Activated CD4-positive, alpha-beta memory T cell treated with anti-CD3 and anti-CD28 coated beads, Interleukin-2, amount 10 ng/mL, durations not matched to agents 7 days and 5 days (primary cell): Measurements from ENCODE around the gene PTPN18. TPM values are rescaled to one million over a fixed set of nuclear protein-coding genes. Genes with fewer than 3 reads are reported as not detected.

Source experiments
- CTCF ChIA-PET: fragments of 350-600 bp; sonication (Branson Sonifier 250); formaldehyde crosslinking; loops from one replicate; lab custom pipeline; 2021; ENCODE audit warnings: antibody characterized with exemption, inconsistent platforms; lab: Charles Lee
- POLR2A ChIA-PET: fragments of 350-600 bp; sonication (Branson Sonifier 250); formaldehyde crosslinking; loops from one replicate; lab custom pipeline; 2021; ENCODE audit warnings: antibody characterized with exemption; lab: Charles Lee
- DNase-seq: peaks from one replicate; pipeline ENCODE4 v3.0.0-alpha.2; 2020
- H3K27ac Mint-ChIP-seq: one replicate; pipeline ENCODE4 v1.8.0; 2021; ENCODE audit warnings: mild to moderate bottlenecking, mixed read lengths
- H3K27me3 Mint-ChIP-seq: one replicate; pipeline ENCODE4 v1.8.0; 2021; ENCODE audit warnings: mixed read lengths
- H3K36me3 Mint-ChIP-seq: one replicate; pipeline ENCODE4 v1.8.0; 2021; ENCODE audit warnings: low read depth, mixed read lengths
- H3K4me1 Mint-ChIP-seq: one replicate; pipeline ENCODE4 v1.8.0; 2021; ENCODE audit warnings: mixed read lengths
- H3K4me3 Mint-ChIP-seq: one replicate; pipeline ENCODE4 v1.8.0; 2021; ENCODE audit warnings: mild to moderate bottlenecking, mixed read lengths
- H3K9me3 Mint-ChIP-seq: one replicate; pipeline ENCODE4 v1.8.0; 2021; ENCODE audit warnings: mixed read lengths
- total RNA-seq, 2 experiments: library from RNA; stranded (reverse); gene quantifications; one replicate each; pipeline ENCODE4 v1.2.3, GENCODE V29; 2021

The PTPN18 gene, protein sequence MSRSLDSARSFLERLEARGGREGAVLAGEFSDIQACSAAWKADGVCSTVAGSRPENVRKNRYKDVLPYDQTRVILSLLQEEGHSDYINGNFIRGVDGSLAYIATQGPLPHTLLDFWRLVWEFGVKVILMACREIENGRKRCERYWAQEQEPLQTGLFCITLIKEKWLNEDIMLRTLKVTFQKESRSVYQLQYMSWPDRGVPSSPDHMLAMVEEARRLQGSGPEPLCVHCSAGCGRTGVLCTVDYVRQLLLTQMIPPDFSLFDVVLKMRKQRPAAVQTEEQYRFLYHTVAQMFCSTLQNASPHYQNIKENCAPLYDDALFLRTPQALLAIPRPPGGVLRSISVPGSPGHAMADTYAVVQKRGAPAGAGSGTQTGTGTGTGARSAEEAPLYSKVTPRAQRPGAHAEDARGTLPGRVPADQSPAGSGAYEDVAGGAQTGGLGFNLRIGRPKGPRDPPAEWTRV
- total RNA-seq, result 10 to 100 TPM; 98.0 to 98.6 TPM

DNA sequence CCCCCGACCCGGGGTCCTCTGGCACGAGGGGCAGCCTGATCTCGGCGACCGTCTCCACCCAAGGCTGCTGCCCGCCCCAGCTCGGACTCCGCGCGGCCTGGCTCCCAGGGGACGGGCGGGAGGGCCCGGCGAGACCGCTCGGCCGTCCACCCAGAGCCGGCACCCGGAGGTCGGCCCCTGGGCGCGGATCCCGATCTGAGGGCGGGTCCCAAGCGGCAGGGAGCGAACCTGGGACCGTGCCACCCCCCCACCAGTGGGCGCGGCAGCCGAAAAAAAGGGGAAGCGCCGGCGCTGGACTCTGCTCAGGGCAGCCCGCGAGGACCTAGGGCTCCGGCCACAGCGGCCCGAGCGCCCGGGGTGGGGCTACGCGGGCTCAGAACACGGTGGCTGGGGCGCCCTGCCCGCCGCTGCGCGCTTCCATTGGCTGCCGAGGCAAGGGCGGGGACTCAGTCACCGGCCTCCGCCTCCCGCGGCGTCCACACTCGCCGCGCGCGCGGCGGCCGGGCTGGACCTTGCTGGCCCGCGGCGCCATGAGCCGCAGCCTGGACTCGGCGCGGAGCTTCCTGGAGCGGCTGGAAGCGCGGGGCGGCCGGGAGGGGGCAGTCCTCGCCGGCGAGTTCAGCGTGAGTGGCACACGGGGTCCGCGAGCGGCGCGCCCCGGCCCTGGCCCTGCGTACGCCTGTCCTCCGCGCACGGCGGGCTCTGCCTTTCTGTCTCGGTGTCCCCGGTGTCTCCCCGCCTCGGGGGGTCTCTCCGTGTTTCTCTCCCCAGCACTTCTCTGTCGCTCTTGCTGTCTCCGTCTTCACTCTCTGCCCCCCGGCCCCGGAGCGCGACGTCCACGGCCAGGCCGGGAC lies at the start of gene PTPN18:
Gene PTPN18 (plus strand): TSS at position 479 of the 854 bp plus-strand sequence. CDS start 52 bp downstream, at position 531.
- H3K36me3 Mint-ChIP-seq, result no peaks in the 10 kb centered on the region
- no peaks in the 10 kb centered on the region for H3K9me3 Mint-ChIP-seq
- H3K4me3 Mint-ChIP-seq, result peak within 1 kb of the TSS; percentile 72
- ChIA-PET POLR2A (interaction anchor here (1.3 to 5.7 kb wide), 4 partner anchors 13 to 175 kb away, joined by 3 to 52 read pairs (median 12); partner anchors contain the start of genes IMP4 and SMPD4), CTCF (interaction anchor here (0.6 to 1.0 kb wide), 2 partner anchors 11 to 12 kb away, joined by 3 to 5 read pairs; no protein-coding TSS in a partner anchor)
- H3K27me3 Mint-ChIP-seq, result peaks cover 1% of the 10 kb centered on the region
- DNase-seq, result peak; percentile 73
- H3K4me1 Mint-ChIP-seq, result peaks cover 14% of the 10 kb centered on the region
- no peak within 1 kb of the TSS for H3K27ac Mint-ChIP-seq

DNA sequence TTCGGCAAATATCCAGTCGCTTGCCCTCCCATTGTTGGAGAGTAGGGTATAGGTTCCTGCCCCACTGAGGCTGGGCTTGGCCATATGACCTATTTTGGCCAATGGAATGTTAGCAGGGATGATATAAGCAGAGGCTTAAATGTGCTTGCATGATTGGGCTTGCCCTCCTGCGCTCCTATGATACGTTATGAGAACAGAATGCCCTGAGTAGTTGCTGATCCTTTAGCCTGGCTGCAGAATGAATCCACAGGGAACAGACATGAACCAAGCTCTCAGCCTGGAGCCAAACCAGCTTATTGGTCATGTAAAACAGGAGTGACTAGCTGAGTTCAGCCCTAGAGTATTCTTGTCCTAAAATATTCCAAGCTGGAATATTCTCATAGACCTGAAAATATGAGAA lies 48.0 kb upstream of the PTPN18 start:
- Mint-ChIP-seq H3K4me3 (no peak overlapping the region), H3K9me3 (no peaks in the 10 kb centered on the region), H3K36me3 (no peaks in the 10 kb centered on the region), H3K27me3 (peaks cover 16% of the 10 kb centered on the region), H3K4me1 (no peaks in the 10 kb centered on the region), H3K27ac (no peak overlapping the region)
- POLR2A ChIA-PET, result no interaction called here
- DNase-seq, result no peak
- CTCF ChIA-PET, result no interaction called here

DNA sequence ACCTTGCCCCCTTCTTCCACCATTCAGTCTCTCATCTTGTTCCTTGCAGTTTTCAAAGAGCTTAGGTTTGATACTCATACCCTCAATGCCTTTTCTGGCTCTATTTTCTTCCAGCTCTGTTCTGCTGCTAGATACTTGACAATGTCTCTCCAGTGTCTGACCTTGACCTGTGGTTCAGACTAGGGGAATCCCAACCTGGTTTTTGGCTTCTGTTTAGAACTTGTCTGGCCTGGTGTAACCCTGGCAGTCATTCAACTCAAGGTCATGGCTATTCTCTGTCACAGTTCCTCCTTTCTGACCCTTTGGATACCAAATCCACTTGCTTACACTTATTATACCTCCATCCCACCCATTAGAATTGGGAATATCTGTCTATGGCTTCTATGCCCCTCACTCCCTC lies 45.0 kb upstream of the PTPN18 start:
- no peaks in the 10 kb centered on the region for H3K4me1 Mint-ChIP-seq
- DNase-seq, result no peak
- no peaks in the 10 kb centered on the region for H3K36me3 Mint-ChIP-seq
- peaks cover 13% of the 10 kb centered on the region for H3K27me3 Mint-ChIP-seq
- H3K9me3 Mint-ChIP-seq, result no peaks in the 10 kb centered on the region
- no peak overlapping the region for H3K4me3 Mint-ChIP-seq
- H3K27ac Mint-ChIP-seq, result no peak overlapping the region
- ChIA-PET CTCF (interaction anchor here (0.7 kb wide), 1 partner anchor 26 kb away, joined by 3 read pairs; no protein-coding TSS in a partner anchor), POLR2A (no interaction called here)

DNA sequence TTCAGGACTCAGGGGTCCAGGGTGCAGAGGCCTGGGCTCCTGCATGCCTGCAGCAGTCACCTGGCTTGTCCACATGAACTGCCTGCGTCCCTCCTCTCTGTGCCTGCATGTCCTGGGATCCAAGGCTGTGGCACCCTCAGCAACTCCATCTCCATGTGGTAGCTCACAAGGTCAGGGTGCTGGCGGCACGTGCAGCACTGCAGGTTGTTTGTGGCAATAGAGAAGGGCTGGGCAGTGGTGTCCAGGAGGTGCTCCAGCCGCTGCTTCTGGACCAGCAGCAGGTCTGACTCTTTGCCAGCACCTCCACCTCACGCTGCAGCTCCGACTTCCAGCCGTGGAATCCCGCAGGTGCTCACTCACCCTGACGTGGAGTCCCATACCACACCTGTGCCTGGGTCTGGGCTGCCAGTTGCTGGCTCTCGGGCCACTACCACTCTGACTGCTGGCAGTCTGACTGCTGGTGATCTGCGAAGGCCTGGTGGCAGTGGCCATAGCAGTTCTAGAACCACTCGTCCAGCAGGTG lies 42.0 kb upstream of the PTPN18 start:
- H3K9me3 Mint-ChIP-seq, result no peaks in the 10 kb centered on the region
- no peaks in the 10 kb centered on the region for H3K36me3 Mint-ChIP-seq
- DNase-seq, result no peak
- ChIA-PET POLR2A (no interaction called here), CTCF (no interaction called here)
- H3K4me3 Mint-ChIP-seq, result no peak overlapping the region
- H3K4me1 Mint-ChIP-seq, result no peaks in the 10 kb centered on the region
- no peak overlapping the region for H3K27ac Mint-ChIP-seq
- peaks cover under 1% of the 10 kb centered on the region for H3K27me3 Mint-ChIP-seq

DNA sequence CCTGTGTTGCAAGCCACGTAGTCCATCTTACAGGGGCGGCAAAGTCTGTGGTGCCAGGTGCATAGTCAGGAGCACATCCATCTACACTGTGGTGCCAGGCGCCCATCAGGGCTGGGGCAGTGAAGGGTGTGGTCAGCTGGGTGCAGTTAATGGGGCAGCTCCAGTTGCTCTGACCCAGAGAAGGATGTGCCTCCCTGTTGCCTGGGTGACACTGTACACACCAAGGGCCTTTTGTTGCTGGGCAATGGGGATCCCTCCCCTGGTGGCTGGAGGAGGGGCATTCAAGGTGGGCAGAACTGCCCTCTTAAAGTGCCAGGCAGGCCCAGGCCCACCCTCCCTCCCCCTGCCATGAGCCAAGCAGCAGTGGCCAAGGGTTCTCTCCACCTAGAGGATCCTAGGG lies 41.5 kb upstream of the PTPN18 start:
- DNase-seq, result no peak
- Mint-ChIP-seq H3K27ac (no peak overlapping the region), H3K27me3 (no peaks in the 10 kb centered on the region), H3K9me3 (no peaks in the 10 kb centered on the region), H3K36me3 (no peaks in the 10 kb centered on the region), H3K4me3 (no peak overlapping the region), H3K4me1 (no peaks in the 10 kb centered on the region)
- CTCF ChIA-PET, result no interaction called here
- POLR2A ChIA-PET, result no interaction called here

DNA sequence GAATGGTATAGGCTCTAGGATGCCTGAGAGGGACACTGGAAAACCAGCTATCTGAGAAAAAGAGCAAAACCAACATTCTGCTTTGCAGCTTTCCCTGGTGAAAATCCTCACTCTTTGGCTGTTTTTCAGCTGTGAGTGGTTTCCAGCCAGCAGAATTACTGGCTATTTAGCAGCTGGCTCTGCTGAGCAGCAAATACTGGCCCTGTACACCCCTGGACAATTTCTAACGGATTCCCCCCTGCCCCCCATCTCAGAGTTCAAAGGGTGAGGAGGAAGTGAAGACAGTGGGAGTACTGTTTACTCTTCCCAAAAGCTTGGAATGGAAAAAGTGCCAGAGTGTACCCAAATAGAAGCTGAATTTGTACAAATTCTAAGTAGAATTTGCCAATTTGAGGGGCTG lies 39.3 kb upstream of the PTPN18 start:
- Mint-ChIP-seq H3K9me3 (no peaks in the 10 kb centered on the region), H3K27me3 (peaks cover 6% of the 10 kb centered on the region), H3K4me3 (no peak overlapping the region), H3K4me1 (no peaks in the 10 kb centered on the region), H3K36me3 (no peaks in the 10 kb centered on the region), H3K27ac (no peak overlapping the region)
- ChIA-PET CTCF (interaction anchor here (1.3 to 1.7 kb wide), 2 partner anchors 15 to 21 kb away, joined by 3 to 6 read pairs; no protein-coding TSS in a partner anchor), POLR2A (no interaction called here)
- DNase-seq, result no peak

DNA sequence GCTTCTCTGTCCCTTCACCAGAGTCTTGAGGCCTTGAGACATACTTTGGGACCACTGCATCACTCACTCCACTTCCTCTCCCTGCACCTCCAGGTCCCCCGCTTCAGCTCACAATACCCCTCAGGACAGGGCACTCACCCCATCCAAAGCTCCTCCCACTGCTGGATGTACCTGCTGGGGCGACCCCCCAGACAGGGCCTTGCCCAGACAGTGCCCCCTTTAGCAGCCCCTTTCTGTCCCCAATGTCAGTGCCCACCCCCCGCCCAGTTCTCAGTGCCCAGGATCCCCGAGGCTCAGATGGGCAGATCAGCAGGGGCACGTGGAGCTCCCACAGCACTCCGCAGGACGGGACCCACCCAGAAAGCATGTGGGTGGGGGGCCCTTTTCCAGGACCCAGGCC lies 37.0 kb upstream of the PTPN18 start:
- Mint-ChIP-seq H3K27me3 (peaks cover 19% of the 10 kb centered on the region), H3K36me3 (no peaks in the 10 kb centered on the region), H3K4me3 (no peak overlapping the region), H3K9me3 (no peaks in the 10 kb centered on the region), H3K27ac (no peak overlapping the region), H3K4me1 (no peaks in the 10 kb centered on the region)
- no peak for DNase-seq
- CTCF ChIA-PET, result no interaction called here
- POLR2A ChIA-PET, result interaction anchor here (0.6 kb wide), 1 partner anchor 379 kb away, joined by 3 read pairs; no protein-coding TSS in a partner anchor

DNA sequence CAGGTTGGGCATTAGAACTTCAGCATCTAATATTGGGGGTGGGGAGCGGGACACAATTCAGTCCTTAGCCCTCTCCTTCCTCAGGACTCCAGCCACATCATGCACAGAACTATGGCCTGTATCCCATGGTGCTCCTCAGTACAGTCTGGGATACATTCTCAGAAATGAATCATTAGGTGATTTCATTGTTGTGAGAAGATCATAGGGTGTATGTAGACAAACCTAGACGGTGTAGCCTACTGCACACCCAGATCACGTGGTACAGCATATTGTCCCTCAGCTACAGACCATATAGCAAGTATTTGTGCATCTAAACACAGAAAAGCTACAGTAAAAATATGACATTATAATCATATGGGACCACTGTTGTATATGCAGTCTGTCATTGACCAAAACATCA lies 36.3 kb upstream of the PTPN18 start:
- DNase-seq, result no peak
- ChIA-PET CTCF (no interaction called here), POLR2A (interaction anchor here (0.6 kb wide), 1 partner anchor 379 kb away, joined by 3 read pairs; no protein-coding TSS in a partner anchor)
- peaks cover 25% of the 10 kb centered on the region for H3K27me3 Mint-ChIP-seq
- no peaks in the 10 kb centered on the region for H3K9me3 Mint-ChIP-seq
- H3K4me1 Mint-ChIP-seq, result no peaks in the 10 kb centered on the region
- no peak overlapping the region for H3K27ac Mint-ChIP-seq
- H3K36me3 Mint-ChIP-seq, result no peaks in the 10 kb centered on the region
- no peak overlapping the region for H3K4me3 Mint-ChIP-seq

DNA sequence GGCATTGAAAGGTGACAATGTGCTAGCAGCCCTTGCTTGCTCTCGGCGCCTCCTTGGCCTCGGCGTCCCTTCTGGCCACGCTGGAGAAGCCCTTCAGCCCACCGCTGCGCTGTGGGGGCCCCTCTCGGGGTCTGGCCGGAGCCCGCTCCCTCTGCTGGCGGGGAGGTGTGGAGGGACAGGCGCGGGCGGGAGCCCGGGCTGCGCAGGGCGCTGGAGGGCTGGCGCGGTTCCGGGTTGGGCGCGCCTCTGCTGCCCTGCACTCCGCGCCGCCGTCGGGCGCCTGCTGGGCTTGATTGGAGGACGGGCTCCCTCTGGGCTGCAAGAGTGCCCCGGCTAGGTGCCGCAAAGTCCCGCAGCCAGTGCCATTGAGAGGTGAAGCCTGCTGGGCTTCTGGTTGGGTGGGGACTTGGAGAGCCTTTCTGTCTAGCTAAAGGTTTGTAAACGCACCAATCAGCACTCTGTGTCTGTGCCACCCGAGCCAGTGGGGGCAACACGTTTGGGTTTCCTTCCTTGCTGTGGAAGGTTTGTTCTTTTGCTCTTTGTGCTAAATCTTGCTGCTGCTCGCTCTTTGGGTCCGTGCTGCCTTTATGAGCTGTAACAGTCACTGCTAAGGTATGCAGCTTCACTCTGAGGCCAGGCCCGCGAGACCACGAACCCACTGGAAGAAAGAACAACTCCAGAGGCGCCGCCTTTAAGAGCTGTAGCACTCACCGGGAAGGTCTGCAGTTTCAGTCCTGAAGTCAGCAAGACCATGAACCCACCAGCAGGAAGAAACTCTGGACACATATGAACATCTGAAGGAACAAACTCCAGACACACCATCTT lies 27.9 kb upstream of the PTPN18 start:
- ChIA-PET CTCF (interaction anchor here (0.8 kb wide), 1 partner anchor 404 kb away, joined by 3 read pairs; no protein-coding TSS in a partner anchor), POLR2A (no interaction called here)
- no peak overlapping the region for H3K4me3 Mint-ChIP-seq
- peaks cover 6% of the 10 kb centered on the region for H3K4me1 Mint-ChIP-seq
- no peak for DNase-seq
- no peaks in the 10 kb centered on the region for H3K36me3 Mint-ChIP-seq
- H3K27ac Mint-ChIP-seq, result no peak overlapping the region
- peaks cover 48% of the 10 kb centered on the region for H3K27me3 Mint-ChIP-seq
- no peaks in the 10 kb centered on the region for H3K9me3 Mint-ChIP-seq

DNA sequence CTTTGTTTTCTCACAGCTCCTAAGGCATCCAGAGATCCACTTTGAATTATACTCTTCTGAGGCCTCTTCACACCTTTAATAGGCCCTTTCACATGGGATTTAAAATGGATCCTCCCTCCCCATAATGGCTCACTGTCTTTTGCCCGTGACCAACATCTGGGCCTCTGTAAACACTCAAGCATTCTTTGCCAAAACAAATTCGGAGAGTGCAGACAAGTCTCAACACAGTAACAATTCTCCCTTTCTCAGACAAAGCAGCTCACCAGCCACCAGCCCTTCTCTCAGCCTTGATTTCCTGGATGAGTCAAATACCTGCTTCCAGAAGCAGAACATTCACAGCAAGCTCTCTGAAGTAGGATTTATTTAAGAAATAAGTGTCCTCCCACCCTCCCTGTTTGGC lies 27.1 kb upstream of the PTPN18 start:
- Mint-ChIP-seq H3K27me3 (peaks cover 42% of the 10 kb centered on the region), H3K9me3 (no peaks in the 10 kb centered on the region), H3K4me3 (no peak overlapping the region), H3K36me3 (no peaks in the 10 kb centered on the region), H3K4me1 (peaks cover 6% of the 10 kb centered on the region), H3K27ac (no peak overlapping the region)
- DNase-seq, result no peak
- CTCF ChIA-PET, result interaction anchor here (0.8 kb wide), 1 partner anchor 405 kb away, joined by 3 read pairs; no protein-coding TSS in a partner anchor
- POLR2A ChIA-PET, result no interaction called here

DNA sequence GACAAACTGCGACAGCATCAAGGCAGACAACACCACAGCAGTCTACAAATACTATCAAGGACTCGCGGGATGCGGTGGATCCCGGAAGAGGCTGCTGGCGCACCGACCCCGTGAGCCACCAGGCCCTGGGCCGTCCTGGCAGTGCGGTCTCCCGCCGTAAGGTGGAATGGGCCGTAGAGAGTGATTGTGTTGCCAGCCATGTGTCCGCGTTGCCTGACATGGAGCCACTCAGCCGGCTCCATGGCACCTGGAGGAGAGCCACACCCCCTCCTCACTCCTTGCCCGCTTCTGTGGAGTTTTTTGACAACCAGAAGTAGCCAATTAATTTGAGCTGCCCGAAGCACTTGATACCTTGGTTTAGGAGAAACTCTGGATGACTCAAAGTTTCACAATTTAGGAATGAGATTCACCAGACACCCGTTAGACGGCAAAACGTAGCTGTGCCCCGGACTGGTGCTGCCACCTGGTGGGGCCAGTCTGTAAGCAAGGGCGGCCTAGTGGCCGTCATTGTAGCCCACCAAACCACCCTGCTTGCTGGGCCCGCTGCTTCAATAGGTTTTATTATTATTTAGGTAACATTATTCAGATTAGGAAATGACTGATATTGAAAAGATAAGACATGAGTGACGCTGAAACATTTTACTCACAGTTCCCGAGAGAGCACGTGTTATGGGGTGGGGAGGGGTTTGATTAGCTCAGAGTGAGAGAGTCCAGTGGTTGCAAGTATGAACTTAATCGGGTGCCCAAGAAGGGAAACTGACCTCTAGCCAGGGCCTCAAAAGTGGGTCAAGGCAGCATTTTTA lies 23.4 kb upstream of the PTPN18 start:
- no peak overlapping the region for H3K4me3 Mint-ChIP-seq
- ChIA-PET POLR2A (interaction anchor here (1.1 kb wide), 1 partner anchor 396 kb away, joined by 3 read pairs; no protein-coding TSS in a partner anchor), CTCF (interaction anchor here (0.6 to 5.4 kb wide), 10 partner anchors 10 to 404 kb away, joined by 3 to 56 read pairs (median 5); partner anchors contain the start of gene IMP4)
- peaks cover 31% of the 10 kb centered on the region for H3K27me3 Mint-ChIP-seq
- no peak overlapping the region for H3K27ac Mint-ChIP-seq
- H3K9me3 Mint-ChIP-seq, result no peaks in the 10 kb centered on the region
- H3K36me3 Mint-ChIP-seq, result peaks cover 4% of the 10 kb centered on the region
- peak; percentile 76 for DNase-seq
- H3K4me1 Mint-ChIP-seq, result peaks cover 12% of the 10 kb centered on the region
